Measurements from ENCODE around the gene KHSRP. TPM values are rescaled to one million over a fixed set of nuclear protein-coding genes. Genes with fewer than 3 reads are reported as not detected.

The KHSRP gene
- total RNA-seq, 1 experiment from 2014 or later, result 671 TPM

DNA sequence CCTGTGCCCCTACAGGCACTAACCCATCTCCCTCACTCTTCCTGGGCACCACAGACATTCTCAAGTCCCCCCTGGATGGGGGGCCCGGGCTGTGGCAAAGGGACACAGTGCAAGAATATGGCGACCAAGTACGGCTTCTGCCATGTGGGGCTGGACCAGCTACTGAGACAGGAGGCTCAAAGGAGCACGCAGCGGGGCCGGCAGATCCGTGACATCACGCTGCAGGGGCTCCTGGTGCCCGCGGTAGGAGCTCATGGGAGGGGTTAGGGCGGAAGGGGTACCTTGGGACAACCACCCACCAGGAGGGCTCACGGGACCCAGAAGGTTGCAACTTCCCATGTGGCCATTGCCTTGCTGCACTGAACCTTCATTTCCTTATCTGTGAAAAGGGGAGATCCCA lies 28.3 kb downstream of the KHSRP start:
- Histone ChIP-seq H3K4me3 (ENCODE audit: low read depth, low read length, poor library complexity, severe bottlenecking) (no peak overlapping the region), H3K4me1 (ENCODE audit: insufficient read depth, low read length, poor library complexity, severe bottlenecking) (peaks cover 14% of the 10 kb centered on the region), H3K27ac (ENCODE audit: low read depth, low read length, poor library complexity, severe bottlenecking) (no peak overlapping the region), H3K36me3 (ENCODE audit: insufficient read depth, low read length, poor library complexity, severe bottlenecking) (peaks cover 8% of the 10 kb centered on the region), H3K27me3 (replicated peaks; ENCODE audit: insufficient read depth, low read depth, low read length, poor library complexity) (no peaks in the 10 kb centered on the region), H3K9me3 (ENCODE audit: low read depth, low read length, poor library complexity, severe bottlenecking) (no peaks in the 10 kb centered on the region)
- no peak for TF ChIP-seq EZH2 (IDR thresholded peaks at IDR 0.05; ENCODE audit: borderline replicate concordance, low read depth, low read length, poor library complexity, severe bottlenecking)
- TF ChIP-seq, protein P1, sequence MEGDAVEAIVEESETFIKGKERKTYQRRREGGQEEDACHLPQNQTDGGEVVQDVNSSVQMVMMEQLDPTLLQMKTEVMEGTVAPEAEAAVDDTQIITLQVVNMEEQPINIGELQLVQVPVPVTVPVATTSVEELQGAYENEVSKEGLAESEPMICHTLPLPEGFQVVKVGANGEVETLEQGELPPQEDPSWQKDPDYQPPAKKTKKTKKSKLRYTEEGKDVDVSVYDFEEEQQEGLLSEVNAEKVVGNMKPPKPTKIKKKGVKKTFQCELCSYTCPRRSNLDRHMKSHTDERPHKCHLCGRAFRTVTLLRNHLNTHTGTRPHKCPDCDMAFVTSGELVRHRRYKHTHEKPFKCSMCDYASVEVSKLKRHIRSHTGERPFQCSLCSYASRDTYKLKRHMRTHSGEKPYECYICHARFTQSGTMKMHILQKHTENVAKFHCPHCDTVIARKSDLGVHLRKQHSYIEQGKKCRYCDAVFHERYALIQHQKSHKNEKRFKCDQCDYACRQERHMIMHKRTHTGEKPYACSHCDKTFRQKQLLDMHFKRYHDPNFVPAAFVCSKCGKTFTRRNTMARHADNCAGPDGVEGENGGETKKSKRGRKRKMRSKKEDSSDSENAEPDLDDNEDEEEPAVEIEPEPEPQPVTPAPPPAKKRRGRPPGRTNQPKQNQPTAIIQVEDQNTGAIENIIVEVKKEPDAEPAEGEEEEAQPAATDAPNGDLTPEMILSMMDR (conservative IDR thresholded peaks at IDR 0.05; ENCODE audit: low read depth, low read length), result no peak
- intact Hi-C loops (cut with micrococcal nuclease; ENCODE audit: unreplicated experiment), result no loop called here
- no TSS peak for BruUV-seq (replicated peaks)
- CTCF ChIA-PET, result no interaction called here
- POLR2A ChIA-PET (ENCODE audit: low non-redundant PET), result no interaction called here
- no peak for DNase-seq (ENCODE audit: low spot score)

DNA sequence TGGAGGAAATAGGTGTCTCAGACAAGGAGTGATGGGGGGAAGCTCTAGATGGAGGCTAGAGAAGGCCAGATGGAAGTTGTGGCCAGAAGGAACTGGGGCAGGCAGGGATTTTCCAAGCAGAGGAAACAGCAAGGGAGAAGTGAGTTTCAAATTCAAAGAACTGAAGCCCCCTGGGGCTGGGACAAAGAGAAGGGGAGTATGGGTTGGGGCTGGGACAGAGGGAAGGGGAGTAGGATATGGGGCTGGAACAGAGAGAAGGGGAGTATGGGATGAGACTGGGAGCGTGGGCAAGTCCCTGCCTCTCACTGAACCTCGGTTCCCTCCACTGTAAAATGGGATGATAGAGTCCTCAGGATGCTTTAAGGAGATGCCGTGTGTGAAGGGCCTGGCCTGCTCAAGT lies 29.8 kb downstream of the KHSRP start:
- H3K4me3 ChIP-seq (ENCODE audit: low read depth, low read length, poor library complexity, severe bottlenecking), result no peak overlapping the region
- H3K36me3 ChIP-seq (ENCODE audit: insufficient read depth, low read length, poor library complexity, severe bottlenecking), result peaks cover 16% of the 10 kb centered on the region
- no peaks in the 10 kb centered on the region for H3K9me3 ChIP-seq (ENCODE audit: low read depth, low read length, poor library complexity, severe bottlenecking)
- H3K4me1 ChIP-seq (ENCODE audit: insufficient read depth, low read length, poor library complexity, severe bottlenecking), result peaks cover 14% of the 10 kb centered on the region
- ChIA-PET CTCF (interaction anchor here (0.7 kb wide), 1 partner anchor 201 kb away, joined by 6 read pairs; no protein-coding TSS in a partner anchor), POLR2A (ENCODE audit: low non-redundant PET) (no interaction called here)
- no peaks in the 10 kb centered on the region for H3K27me3 ChIP-seq (replicated peaks; ENCODE audit: insufficient read depth, low read depth, low read length, poor library complexity)
- peak overlapping the region; percentile 40 for H3K27ac ChIP-seq (ENCODE audit: low read depth, low read length, poor library complexity, severe bottlenecking)
- no TSS peak for BruUV-seq (replicated peaks)
- no peak for TF ChIP-seq EZH2 (IDR thresholded peaks at IDR 0.05; ENCODE audit: borderline replicate concordance, low read depth, low read length, poor library complexity, severe bottlenecking)
- TF ChIP-seq, protein P1 (conservative IDR thresholded peaks at IDR 0.05; ENCODE audit: low read depth, low read length), result no peak
- intact Hi-C loops (cut with micrococcal nuclease; ENCODE audit: unreplicated experiment), result no loop called here
- no peak for DNase-seq (ENCODE audit: low spot score)

DNA sequence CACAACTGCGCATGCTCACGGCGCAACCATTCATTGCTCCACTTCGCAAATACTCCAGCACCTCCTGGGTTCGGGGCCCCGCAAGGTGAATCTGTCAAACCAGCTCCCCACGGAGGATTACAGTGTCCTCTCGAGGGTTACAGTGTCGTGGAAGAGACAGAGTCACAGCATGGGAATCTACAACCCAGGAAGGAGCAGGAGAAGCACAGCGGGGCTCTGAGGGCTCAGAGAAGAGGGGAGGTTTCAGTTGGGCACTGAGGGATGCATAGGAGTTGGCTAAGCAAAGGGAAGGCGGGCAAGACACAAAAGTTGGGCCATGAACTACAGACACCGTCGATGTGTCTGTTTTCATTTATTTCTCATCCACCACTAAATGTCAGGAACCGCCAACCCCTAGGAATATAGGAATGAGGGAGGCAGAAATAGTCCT lies 30.6 kb downstream of the KHSRP start:
- Histone ChIP-seq H3K9me3 (ENCODE audit: low read depth, low read length, poor library complexity, severe bottlenecking) (no peaks in the 10 kb centered on the region), H3K27me3 (replicated peaks; ENCODE audit: insufficient read depth, low read depth, low read length, poor library complexity) (no peaks in the 10 kb centered on the region), H3K36me3 (ENCODE audit: insufficient read depth, low read length, poor library complexity, severe bottlenecking) (peaks cover 25% of the 10 kb centered on the region), H3K4me1 (ENCODE audit: insufficient read depth, low read length, poor library complexity, severe bottlenecking) (peaks cover 14% of the 10 kb centered on the region), H3K27ac (ENCODE audit: low read depth, low read length, poor library complexity, severe bottlenecking) (peak overlapping the region; percentile 93), H3K4me3 (ENCODE audit: low read depth, low read length, poor library complexity, severe bottlenecking) (peak overlapping the region; percentile 70)
- no peak for TF ChIP-seq EZH2 (IDR thresholded peaks at IDR 0.05; ENCODE audit: borderline replicate concordance, low read depth, low read length, poor library complexity, severe bottlenecking)
- TF ChIP-seq, protein P1 (conservative IDR thresholded peaks at IDR 0.05; ENCODE audit: low read depth, low read length), result no peak
- BruUV-seq (replicated peaks), result no TSS peak
- intact Hi-C loops (cut with micrococcal nuclease; ENCODE audit: unreplicated experiment), result no loop called here
- POLR2A ChIA-PET (ENCODE audit: low non-redundant PET), result no interaction called here
- CTCF ChIA-PET, result no interaction called here
- DNase-seq (ENCODE audit: low spot score), result no peak

Measured in A673 (cell line).